HG03460 (cell line): ENCODE results near the gene GALNT5.

Experiments
- ATAC-seq: cut with Tn5 transposase; IDR thresholded peaks from one replicate; pipeline ENCODE4 v1.9.1; 2021; ENCODE audit not compliant: unreplicated experiment

The GALNT5 gene

DNA sequence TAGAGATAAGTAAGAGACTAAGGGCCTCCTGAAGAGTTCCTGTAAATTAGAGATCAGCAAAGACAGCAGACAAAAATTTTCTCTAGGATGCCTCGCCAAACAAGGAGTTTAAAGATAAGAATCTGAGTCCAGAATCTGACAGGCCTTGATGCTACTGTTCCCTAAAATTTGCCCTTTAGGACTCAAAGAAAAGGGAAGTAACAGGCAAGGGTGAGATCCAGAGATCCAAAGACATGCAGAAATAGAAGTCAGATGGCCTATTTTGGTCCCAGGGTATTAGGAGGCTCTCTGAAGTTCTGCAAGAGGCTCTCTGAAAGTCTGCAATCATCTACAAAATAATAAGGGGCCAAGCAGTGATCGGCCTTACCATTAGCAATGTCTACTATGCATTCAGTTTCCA lies 33.0 kb downstream of the GALNT5 start:
- no peak for ATAC-seq

GRCh38 chr2:157291018-157291417 lies 33.5 kb downstream of the GALNT5 start:
- ATAC-seq, result no peak

- ATAC-seq, result no peak
Observed at GRCh38 chr2:157292853-157293252, 35.3 kb downstream of the GALNT5 start.

GRCh38 chr2:157296490-157296889 lies 39.0 kb downstream of the GALNT5 start:
- no peak for ATAC-seq

GRCh38 chr2:157296958-157297357 lies 39.5 kb downstream of the GALNT5 start:
- no peak for ATAC-seq

DNA sequence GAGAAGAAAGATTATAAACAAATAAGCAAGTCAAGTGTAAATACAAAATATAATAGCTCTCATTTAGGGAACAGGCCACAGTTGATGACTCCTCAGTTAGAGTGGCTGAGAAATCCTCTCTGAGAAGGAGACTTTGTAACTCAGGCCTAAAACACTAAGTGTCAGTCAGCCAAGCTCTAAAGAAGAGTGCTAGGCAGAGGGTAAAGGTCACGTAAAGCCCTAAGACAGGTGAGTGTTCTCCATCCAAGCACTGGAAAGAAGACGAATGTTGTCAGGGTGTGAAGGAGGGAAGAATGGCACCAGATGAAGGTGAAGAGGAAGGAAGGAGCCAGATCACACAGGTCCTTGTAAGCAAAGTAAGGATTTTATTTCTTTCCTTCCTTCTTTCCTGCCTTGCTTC lies 43.8 kb downstream of the GALNT5 start:
- no peak for ATAC-seq

GRCh38 chr2:157302492-157303099 lies 45.1 kb downstream of the GALNT5 start:
- peak; percentile 79 for ATAC-seq

DNA sequence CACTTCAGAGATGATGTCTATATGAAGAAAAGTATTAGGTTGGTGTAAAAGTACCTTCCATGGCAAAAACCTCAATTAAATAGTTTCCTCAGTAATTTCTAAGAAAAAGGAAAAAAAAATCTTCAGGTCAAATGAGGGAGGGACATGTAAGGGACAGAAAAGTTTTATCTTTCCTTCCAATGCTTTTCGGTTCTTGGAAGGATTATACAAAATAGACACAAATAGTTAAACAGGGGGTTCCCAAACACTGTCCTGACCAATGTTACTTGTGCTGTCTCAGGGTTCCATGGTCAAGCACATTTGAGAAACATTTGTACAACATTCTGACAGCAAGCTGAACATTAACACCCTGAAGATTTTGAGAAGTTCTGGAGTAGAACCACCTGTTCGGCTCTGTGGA lies 46.1 kb downstream of the GALNT5 start:
- no peak for ATAC-seq

DNA sequence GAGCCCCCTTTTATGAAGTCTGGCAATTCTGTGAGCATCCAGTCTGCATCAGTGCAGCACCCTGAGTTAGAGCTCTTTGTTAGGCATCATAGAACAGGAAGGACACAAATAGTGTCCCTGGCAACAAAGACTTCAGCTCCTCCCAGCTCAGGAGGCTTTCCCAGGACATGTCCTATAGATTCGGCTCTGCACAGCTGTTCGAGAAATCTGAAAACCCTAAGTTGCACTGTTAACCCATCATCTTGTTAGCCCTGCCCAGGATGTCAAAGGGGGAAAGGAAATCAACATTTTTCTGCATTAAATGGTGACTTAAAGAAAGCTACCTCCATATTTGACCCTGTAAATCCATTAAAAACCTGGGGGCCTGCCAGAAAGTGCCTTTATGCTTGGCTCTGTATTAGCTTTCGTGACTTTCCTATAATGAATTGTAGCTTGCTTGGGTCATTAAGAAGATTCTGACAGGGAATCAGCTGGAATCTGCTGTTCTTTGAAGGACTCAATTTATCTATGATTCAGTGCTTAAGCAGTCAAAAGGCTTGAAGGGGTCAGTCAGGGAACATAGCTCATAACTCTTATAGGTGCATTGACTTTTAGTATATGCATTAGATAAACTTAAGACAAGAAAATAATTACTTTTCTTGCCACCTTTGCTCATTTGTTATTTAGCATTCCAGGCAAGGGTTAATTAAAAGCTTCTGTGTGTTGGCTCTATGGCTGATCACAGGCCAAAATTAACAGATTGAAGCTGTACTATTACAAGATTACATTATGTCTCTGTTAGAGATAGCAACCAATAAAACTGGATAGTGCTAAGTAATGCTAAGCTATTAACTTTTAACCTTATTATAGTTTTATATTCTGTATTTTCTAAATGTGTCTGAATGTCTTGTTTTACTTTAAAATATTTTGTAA lies 47.6 kb downstream of the GALNT5 start:
- no peak for ATAC-seq

DNA sequence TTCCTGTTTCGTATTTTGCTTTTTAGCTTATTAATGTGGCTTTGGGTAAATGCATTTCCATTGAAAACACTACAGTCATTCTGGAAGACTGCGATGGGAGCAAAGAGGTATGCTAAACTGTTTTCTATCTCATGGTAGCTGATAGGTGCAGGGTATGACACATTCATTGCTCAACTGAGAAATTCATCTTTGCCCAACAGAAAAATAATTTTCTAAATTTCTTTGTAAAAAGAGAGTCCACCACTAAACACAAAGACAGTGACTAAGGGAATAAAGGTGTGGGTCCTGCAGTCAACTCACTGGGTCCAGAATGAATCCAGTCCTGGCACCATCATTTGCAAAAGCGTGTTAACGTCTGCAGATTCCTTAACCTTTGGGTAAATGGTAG lies 48.2 kb downstream of the GALNT5 start:
- ATAC-seq, result no peak

GRCh38 chr2:157307021-157307420 lies 49.5 kb downstream of the GALNT5 start:
- no peak for ATAC-seq

DNA sequence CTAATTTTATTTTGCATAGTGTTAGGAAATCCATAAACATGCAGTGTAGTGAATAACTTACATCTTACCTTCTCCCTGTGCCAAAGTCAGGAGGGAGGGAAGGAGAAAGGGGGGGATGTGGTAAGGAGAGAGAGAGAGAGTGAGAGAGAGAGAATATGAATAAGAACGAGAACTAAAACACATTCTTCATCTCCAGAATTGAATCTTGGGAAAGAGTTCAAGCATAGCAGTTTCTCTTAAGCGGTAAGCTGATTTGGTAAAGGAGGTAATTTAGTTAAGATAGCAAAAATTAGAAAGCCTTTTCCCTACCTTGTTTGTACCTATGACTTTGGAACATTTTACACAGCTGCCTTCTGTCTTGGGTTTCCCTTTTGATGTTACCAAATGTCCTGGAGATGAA lies 52.4 kb downstream of the GALNT5 start:
- ATAC-seq, result no peak

- no peak for ATAC-seq
Observed at GRCh38 chr2:157311706-157312105, 54.2 kb downstream of the GALNT5 start.

GRCh38 chr2:157312866-157313486 lies 55.5 kb downstream of the GALNT5 start:
- no peak for ATAC-seq

DNA sequence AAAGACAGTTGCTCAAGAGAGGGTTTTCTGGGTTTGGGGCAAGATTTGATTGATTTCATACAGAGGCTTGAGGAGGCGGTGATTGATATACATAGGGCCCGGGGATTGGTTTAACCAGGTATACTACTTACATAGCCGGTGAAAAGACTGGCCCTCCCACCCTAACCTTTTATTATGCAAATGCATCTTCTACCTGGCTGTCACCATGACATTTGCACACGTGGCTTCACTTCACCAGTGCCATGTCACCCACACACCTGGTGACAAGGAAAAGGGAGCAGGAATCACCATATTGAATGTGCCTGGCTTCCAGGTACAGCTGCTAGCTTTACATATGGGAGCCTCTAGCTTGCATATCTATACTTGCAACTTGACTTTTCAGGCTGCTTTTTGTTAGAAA lies 58.4 kb downstream of the GALNT5 start:
- ATAC-seq, result no peak

DNA sequence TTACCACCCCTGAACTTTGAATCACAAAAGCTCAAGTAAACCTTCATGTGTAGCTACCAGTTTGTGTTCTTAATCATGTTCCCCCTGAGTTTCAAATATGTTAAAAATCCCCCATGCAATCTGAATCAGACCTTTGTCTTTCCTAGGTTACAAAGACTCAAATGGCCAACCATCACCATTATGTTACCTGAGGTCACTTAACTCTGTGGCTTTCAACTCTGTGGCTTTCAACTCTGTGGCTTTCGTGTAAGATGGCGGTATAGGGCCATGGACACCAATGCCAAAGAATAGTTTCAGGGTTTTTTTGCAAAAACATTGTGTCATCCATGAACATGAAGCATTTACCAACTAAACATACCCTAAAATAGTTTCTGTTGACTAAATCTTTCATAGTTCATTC lies 61.4 kb downstream of the GALNT5 start:
- peak; percentile 48 for ATAC-seq

DNA sequence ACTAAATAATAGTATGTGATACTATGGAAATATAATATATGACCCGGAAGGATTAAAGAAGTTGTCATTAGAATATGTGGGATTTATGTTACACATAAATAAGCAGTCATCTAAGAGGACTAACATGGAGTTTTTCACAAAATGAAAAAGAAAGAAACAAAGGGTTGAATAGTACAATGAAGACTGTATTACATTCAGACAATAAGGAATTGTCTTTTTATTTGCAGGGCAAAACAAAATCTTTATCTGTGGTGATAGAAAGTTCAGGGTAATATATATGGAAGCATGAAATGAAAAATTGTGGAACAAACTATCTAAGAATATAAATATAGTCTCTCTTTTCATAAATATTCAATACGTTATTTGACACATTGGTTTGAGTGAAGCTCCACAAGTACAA lies 62.3 kb downstream of the GALNT5 start:
- no peak for ATAC-seq

DNA sequence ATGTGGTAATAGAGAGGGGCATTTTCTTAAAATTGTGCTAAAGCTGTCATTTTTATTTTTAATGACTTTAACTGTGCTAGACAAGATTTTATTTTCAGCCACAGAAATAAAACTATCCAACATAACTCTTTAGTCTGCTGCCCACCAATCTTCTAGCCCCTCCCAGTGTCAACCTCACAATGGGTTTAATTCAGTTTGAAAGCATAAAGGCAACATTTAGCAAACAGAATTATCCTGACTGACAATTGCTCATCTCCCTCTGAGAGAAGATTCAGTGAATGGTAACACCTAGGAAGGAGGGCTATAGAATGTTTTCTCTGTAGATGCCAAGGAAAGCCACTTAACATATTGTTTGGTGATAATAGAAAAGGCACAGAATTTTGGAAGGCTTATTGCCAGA lies 62.9 kb downstream of the GALNT5 start:
- no peak for ATAC-seq

DNA sequence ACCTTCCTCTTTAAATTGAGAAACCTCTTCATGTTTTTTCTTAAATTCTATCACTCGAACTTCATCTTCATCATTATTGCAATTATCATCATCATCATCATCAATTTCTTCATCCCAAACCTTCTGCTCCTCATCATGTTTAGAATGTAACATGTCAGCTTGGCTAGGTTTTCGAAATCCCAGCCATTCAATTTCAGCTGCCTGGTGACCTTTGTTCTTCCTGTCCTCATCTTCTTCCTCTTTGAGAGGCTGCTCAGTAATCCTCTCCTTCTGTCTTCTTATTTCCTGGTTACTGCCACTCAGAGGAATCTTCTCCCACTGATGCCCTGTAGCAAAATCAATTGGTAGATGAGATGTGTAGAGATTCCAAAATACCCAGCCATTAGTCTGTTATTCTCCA lies 64.0 kb downstream of the GALNT5 start:
- no peak for ATAC-seq

GRCh38 chr2:157322432-157322831 lies 64.9 kb downstream of the GALNT5 start:
- ATAC-seq, result no peak

- ATAC-seq, result no peak
Observed at GRCh38 chr2:157324331-157324843, 66.9 kb downstream of the GALNT5 start.

DNA sequence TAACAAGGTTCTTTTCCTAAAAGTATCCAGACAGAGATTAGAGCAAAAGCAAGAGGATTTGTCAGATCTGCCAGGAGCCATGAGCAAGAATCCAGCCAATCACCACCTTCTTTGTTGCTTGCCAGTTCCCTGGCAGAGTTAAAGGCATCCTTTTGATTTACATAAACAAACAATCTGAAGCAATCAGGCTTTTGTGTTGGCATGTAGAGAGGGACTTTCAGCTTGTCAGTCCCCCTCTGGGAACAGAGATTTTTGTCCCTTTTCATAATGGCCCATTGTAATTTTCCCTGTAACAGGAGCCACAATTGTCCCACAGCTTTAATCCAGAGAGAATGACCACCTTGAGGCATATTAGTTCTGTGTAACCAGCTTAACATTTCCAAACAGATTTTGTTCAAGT lies 68.3 kb downstream of the GALNT5 start, which contains the start of gene ERMN:
Gene ERMN (minus strand): TSS at position 39 of the 400 bp plus-strand sequence. CDS start 182 bp downstream, outside the sequence.
- no peak for ATAC-seq
